CD4-positive, alpha-beta T cell (primary cell): ENCODE data around the gene CDC42BPA. TPM values are rescaled to one million over a fixed set of nuclear protein-coding genes. Genes with fewer than 3 reads are reported as not detected.
A peak's percentile ranks its signal among the peaks of the same experiment; 100 is the strongest.

Experiments used
- ATAC-seq: fragments of 200-7000 bp; cut with Tn5 transposase; one replicate; pipeline ENCODE4 v1.10.0; 2022; ENCODE audit warnings: mild to moderate bottlenecking; ENCODE audit not compliant: poor library complexity
- CTCF ChIA-PET: fragments of 350-600 bp; sonication (Branson Sonifier 250); formaldehyde crosslinking; loops from one replicate; lab custom pipeline; 2021; ENCODE audit warnings: antibody characterized with exemption, inconsistent platforms; lab: Charles Lee
- POLR2A ChIA-PET: fragments of 350-600 bp; sonication (Branson Sonifier 250); formaldehyde crosslinking; loops from one replicate; lab custom pipeline; 2021; ENCODE audit warnings: antibody characterized with exemption, inconsistent platforms; lab: Charles Lee
- DNase-seq, 14 experiments: peaks; one replicate each; pipeline ENCODE4 v3.0.0-alpha.2; 2013 to 2020; ENCODE audit warnings: mixed read lengths in 2 of 14
- H3K27ac ChIP-seq, 2 donors: one replicate each; pipeline versions ENCODE4 v1.5.1 to v1.7.0; 2013; ENCODE audit warnings: low read length in 2 of 2, low read depth in 1 of 2, mild to moderate bottlenecking in 1 of 2
- H3K27me3 ChIP-seq, 2 experiments: 1 replicate in 1 of 2; 2 replicates in 1 of 2; pipeline versions ENCODE4 v1.6.1 to v1.7.0; 2013; ENCODE audit warnings: low read length in 2 of 2, control low read depth in 1 of 2, mild to moderate bottlenecking in 1 of 2, moderate library complexity in 1 of 2; ENCODE audit not compliant: insufficient read depth in 2 of 2, control insufficient read depth in 1 of 2
- H3K36me3 ChIP-seq: one replicate; pipeline ENCODE4 v1.6.1; 2013; ENCODE audit warnings: low read length, control low read depth; ENCODE audit not compliant: insufficient read depth
- H3K4me1 ChIP-seq: one replicate; pipeline ENCODE4 v1.6.1; 2013; ENCODE audit warnings: low read length, control low read depth; ENCODE audit not compliant: insufficient read depth
- H3K4me3 ChIP-seq: one replicate; pipeline ENCODE4 v1.5.1; 2013; ENCODE audit warnings: mild to moderate bottlenecking, low read length, moderate library complexity
- H3K9me3 ChIP-seq, 2 experiments: 1 replicate in 1 of 2; 2 replicates in 1 of 2; pipeline versions ENCODE4 v1.6.1 to v1.7.0; 2013; ENCODE audit warnings: low read length in 2 of 2, mild to moderate bottlenecking in 2 of 2, control low read depth in 1 of 2, moderate library complexity in 1 of 2; ENCODE audit not compliant: control insufficient read depth in 1 of 2, insufficient read depth in 1 of 2
- H3K27ac Mint-ChIP-seq: one replicate; pipeline ENCODE4 v1.8.0; 2020; ENCODE audit warnings: mixed read lengths
- H3K27me3 Mint-ChIP-seq: one replicate; pipeline ENCODE4 v1.8.0; 2021; ENCODE audit warnings: mixed read lengths
- H3K36me3 Mint-ChIP-seq: one replicate; pipeline ENCODE4 v1.8.0; 2021; ENCODE audit warnings: low read depth, mixed read lengths
- H3K4me1 Mint-ChIP-seq: one replicate; pipeline ENCODE4 v1.8.0; 2021; ENCODE audit warnings: low read depth, mixed read lengths
- H3K4me3 Mint-ChIP-seq: one replicate; pipeline ENCODE4 v1.8.0; 2020; ENCODE audit warnings: mild to moderate bottlenecking, mixed read lengths
- H3K9me3 Mint-ChIP-seq: one replicate; pipeline ENCODE4 v1.8.0; 2020; ENCODE audit warnings: mixed read lengths
- intact Hi-C, 2 experiments: fragments of 100-400 bp; cut with DNase I in 1 of 2; cut with micrococcal nuclease in 1 of 2; formaldehyde crosslinking; loops; one replicate each; pipeline versions ENCODE4 v1.15.1 to v1.9.0; 2023 to 2025; cut with DNase I, micrococcal nuclease
- total RNA-seq, 174 experiments: library from RNA in 2 of 174; stranded (reverse) in 2 of 174; gene quantifications; one replicate each; pipeline ENCODE4 v1.2.3 and lab custom pipeline; 2021 to 2026
- TF ChIP-seq, protein P1 (sequence below): fragments of 200-600 bp; IDR thresholded peaks from one replicate; pipeline ENCODE4 v1.8.0; 2022; ENCODE audit warnings: antibody characterized with exemption, mild to moderate bottlenecking

Gene CDC42BPA
- total RNA-seq, 2 experiments from 2014 or later: 2.2 to 3.0 TPM

DNA sequence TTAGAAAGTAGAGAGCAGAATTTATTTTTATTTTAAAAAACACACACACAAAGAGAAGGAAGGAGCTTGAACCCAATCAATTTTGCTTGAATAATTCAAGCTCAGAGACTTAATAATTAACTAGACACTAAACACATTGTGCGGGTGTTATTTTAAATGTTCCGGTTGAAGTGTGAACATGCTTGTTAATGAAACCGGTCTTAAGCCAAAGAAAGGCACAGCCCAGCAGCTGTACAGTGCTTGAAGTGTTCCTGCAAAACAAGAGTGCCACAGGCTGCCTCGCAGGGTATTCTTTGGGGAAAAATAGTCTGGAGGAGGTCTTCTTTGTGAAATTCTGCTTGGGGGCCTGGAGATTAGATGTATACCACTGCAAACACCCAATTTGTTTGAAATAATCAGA is 2.2 kb upstream of the CDC42BPA start:
- POLR2A ChIA-PET: no interaction called here
- CTCF ChIA-PET: no interaction called here
- H3K4me3 Mint-ChIP-seq: no peak overlapping the region

DNA sequence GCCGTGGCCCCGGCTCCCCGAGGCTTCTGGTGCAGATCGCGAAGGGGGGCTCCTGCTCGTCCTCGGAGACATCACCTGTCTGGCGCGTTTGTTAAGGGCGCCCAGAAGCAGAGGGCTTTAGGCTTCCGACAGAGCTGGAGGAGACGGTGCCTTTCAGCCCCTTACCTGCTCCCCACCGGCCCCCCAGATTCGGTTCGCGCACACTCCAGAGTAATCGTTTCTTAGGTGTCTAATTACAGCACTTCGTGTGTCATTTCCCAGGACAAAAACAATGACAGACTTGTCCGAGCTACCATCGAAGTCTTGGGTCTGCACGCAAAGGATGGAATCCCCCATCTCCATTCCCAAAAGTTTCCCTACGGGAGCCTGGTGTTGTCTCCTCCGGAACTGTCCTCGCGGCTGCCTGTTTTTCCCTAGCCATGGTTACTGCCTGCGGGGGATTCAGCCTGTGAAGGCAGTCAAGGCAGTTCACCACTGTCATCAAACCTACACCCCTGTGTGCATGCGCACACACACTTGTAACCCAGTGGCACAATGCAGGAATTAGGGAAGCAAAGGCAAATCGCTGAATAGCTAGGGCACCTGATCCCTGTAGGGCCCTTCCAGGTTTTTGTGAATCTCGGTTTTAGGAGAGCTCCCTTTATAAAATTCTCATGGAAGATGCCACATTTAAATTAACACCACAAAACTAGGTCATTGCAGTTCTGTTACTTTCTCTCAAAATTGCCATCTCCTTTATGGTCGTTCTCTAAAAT is 738 bp upstream of the CDC42BPA start:
- Mint-ChIP-seq H3K36me3 (no peaks in the 10 kb centered on the region), H3K4me3 (peak overlapping the region; percentile 87), H3K4me1 (peaks cover 8% of the 10 kb centered on the region), H3K9me3 (no peaks in the 10 kb centered on the region), H3K27me3 (peaks cover 73% of the 10 kb centered on the region), H3K27ac (peak overlapping the region; percentile 49)
- POLR2A ChIA-PET: interaction anchor here (0.9 to 1.3 kb wide), 2 partner anchors 13 to 379 kb away, joined by 3 to 8 read pairs; partner anchors contain the start of gene COQ8A
- Histone ChIP-seq H3K4me1 (peaks cover 10% of the 10 kb centered on the region), H3K27ac (no peak overlapping the region), H3K36me3 (no peaks in the 10 kb centered on the region), H3K4me3 (peak overlapping the region; percentile 23), H3K9me3 (peaks cover 3 to 7% of the 10 kb centered on the region in 2 experiments), H3K27me3 (peaks cover 14 to 44% of the 10 kb centered on the region in 2 experiments)
- no peak for DNase-seq
- intact Hi-C loops: no loop called here
- peak; percentile 47 for ATAC-seq
- TF ChIP-seq, protein P1, sequence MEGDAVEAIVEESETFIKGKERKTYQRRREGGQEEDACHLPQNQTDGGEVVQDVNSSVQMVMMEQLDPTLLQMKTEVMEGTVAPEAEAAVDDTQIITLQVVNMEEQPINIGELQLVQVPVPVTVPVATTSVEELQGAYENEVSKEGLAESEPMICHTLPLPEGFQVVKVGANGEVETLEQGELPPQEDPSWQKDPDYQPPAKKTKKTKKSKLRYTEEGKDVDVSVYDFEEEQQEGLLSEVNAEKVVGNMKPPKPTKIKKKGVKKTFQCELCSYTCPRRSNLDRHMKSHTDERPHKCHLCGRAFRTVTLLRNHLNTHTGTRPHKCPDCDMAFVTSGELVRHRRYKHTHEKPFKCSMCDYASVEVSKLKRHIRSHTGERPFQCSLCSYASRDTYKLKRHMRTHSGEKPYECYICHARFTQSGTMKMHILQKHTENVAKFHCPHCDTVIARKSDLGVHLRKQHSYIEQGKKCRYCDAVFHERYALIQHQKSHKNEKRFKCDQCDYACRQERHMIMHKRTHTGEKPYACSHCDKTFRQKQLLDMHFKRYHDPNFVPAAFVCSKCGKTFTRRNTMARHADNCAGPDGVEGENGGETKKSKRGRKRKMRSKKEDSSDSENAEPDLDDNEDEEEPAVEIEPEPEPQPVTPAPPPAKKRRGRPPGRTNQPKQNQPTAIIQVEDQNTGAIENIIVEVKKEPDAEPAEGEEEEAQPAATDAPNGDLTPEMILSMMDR: no peak
- CTCF ChIA-PET: no interaction called here

More for the DNA sequence above, 2.2 kb upstream of the CDC42BPA start:
- ATAC-seq (no peak), DNase-seq (no peak)
- Histone ChIP-seq H3K4me1 (peaks cover 10% of the 10 kb centered on the region), H3K27ac (no peak overlapping the region), H3K27me3 (peaks cover 14 to 41% of the 10 kb centered on the region in 2 experiments), H3K36me3 (no peaks in the 10 kb centered on the region), H3K9me3 (peaks cover 3 to 7% of the 10 kb centered on the region in 2 experiments), H3K4me3 (no peak overlapping the region)
- Mint-ChIP-seq H3K27me3 (peaks cover 66% of the 10 kb centered on the region), H3K4me1 (peaks cover 8% of the 10 kb centered on the region), H3K36me3 (no peaks in the 10 kb centered on the region), H3K9me3 (no peaks in the 10 kb centered on the region), H3K27ac (no peak overlapping the region)
- TF ChIP-seq, protein P1: no peak
- intact Hi-C loops: no loop called here

DNA sequence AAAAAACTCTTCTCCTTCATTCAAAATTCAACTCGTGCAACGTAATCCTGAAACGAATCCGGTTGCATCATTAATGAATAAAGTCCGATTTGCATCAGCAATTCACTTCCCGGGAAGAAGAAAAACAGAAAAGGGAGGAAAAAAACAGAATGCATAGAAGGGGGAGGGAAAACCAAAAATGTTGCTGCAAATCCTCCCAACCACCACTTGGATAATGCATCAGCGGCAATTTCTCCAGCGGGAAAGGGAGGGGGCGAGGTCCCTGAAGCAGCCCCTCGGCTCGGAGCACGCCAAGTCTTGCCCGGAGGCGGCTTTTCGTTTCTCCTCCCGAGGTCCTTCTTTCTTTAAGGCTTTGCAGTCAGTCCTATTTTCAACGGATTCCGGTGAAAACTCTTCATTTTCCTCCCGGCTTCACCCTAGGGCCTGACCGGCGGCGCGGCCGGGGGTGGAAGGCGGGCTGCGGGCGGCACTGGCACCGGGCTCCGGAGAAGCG is 723 bp downstream of the CDC42BPA start:
- TF ChIP-seq, protein P1: no peak
- Histone ChIP-seq H3K36me3 (no peaks in the 10 kb centered on the region), H3K4me3 (peak overlapping the region; percentile 39), H3K27me3 (peaks cover 17 to 44% of the 10 kb centered on the region in 2 experiments), H3K9me3 (no peaks in the 10 kb centered on the region), H3K27ac (no peak overlapping the region), H3K4me1 (peaks cover 10% of the 10 kb centered on the region)
- ChIA-PET CTCF (no interaction called here), POLR2A (interaction anchor here (0.6 kb wide), 1 partner anchor 11 kb away, joined by 3 read pairs; no protein-coding TSS in a partner anchor)
- no peaks in the 10 kb centered on the region for H3K36me3 Mint-ChIP-seq
- H3K27me3 Mint-ChIP-seq: peaks cover 69% of the 10 kb centered on the region
- ATAC-seq (no peak), DNase-seq (peak in 2 of 14 experiments; percentile 1 to 4)
- peak overlapping the region; percentile 84 for H3K4me3 Mint-ChIP-seq
- intact Hi-C loops: no loop called here
- no peak overlapping the region for H3K27ac Mint-ChIP-seq
- peaks cover 8% of the 10 kb centered on the region for H3K4me1 Mint-ChIP-seq
- H3K9me3 Mint-ChIP-seq: no peaks in the 10 kb centered on the region
